HepG2 (cell line): ENCODE data around the gene MVB12A.

Source experiments
- CHD2 ChIP-seq: IDR thresholded peaks from 2 replicates; pipeline ENCODE4 v1.6.1; 2011; ENCODE audit warnings: low read depth, low read length, improper control_type of control experiment
- ELF4 ChIP-seq: sonication (generic); formaldehyde crosslinking; IDR thresholded peaks from 2 replicates; pipeline ENCODE4 v1.5.0; 2020; ENCODE audit warnings: missing genetic modification reagents, mild to moderate bottlenecking, moderate library complexity, borderline replicate concordance
- NFYB ChIP-seq: sonication (generic); formaldehyde crosslinking; IDR thresholded peaks from 2 replicates; pipeline ENCODE4 v1.4.0; 2020; ENCODE audit warnings: missing genetic modification reagents
- ZKSCAN8 ChIP-seq: IDR thresholded peaks from 2 replicates; pipeline ENCODE4 v1.6.1; 2016; ENCODE audit warnings: borderline replicate concordance, missing genetic modification reagents, missing compliant biosample characterization
- TF ChIP-seq, protein P1 (sequence below): sonication (generic); formaldehyde crosslinking; IDR thresholded peaks from 2 replicates; pipeline ENCODE4 v1.5.0; 2020; ENCODE audit warnings: mild to moderate bottlenecking, missing genetic modification reagents, moderate library complexity

DNA sequence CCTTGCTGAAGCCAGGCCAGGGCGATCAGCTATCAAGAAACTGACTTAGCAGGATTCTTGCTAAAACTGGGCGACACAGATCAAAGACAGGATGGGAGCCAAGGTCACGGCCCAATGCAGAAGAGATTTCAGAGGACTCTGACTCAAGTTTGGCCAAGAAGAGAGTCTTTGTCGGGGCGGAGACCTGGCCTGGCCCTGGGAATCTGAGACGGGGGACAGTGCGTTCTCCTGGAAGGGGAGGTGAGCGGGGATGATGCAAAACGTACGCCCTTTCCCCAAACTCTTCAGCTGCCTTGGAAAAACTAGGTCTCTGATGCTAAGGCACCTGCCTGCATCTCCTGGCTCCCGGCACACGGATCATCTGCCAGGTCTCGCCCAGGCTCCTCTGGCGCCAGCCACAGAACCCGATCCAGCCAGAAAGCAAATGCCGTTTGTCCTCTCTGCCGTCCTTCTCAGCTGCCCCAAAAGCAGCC, 9.8 kb downstream of the MVB12A start:
- TF ChIP-seq, protein P1, sequence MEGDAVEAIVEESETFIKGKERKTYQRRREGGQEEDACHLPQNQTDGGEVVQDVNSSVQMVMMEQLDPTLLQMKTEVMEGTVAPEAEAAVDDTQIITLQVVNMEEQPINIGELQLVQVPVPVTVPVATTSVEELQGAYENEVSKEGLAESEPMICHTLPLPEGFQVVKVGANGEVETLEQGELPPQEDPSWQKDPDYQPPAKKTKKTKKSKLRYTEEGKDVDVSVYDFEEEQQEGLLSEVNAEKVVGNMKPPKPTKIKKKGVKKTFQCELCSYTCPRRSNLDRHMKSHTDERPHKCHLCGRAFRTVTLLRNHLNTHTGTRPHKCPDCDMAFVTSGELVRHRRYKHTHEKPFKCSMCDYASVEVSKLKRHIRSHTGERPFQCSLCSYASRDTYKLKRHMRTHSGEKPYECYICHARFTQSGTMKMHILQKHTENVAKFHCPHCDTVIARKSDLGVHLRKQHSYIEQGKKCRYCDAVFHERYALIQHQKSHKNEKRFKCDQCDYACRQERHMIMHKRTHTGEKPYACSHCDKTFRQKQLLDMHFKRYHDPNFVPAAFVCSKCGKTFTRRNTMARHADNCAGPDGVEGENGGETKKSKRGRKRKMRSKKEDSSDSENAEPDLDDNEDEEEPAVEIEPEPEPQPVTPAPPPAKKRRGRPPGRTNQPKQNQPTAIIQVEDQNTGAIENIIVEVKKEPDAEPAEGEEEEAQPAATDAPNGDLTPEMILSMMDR: no peak
- TF ChIP-seq CHD2 (no peak), ZKSCAN8 (CRISPR knock-in tag) (no peak), NFYB (CRISPR knock-in tag) (no peak), ELF4 (CRISPR knock-in tag) (no peak)
